WTC11 (cell line): Measurements from ENCODE around the gene S100A8.

Experiments
- ATF2 ChIP-seq: sonication (generic); formaldehyde crosslinking; IDR thresholded peaks from 2 replicates; pipeline ENCODE4 v1.8.1; 2022; ENCODE audit warnings: low read depth, missing genetic modification reagents, borderline replicate concordance
- CREB1 ChIP-seq: sonication (generic); formaldehyde crosslinking; IDR thresholded peaks from 2 replicates; pipeline ENCODE4 v1.8.0; 2023; ENCODE audit warnings: mild to moderate bottlenecking, missing genetic modification reagents
- CTCF ChIP-seq: fragments of 200-600 bp; IDR thresholded peaks from 2 replicates; pipeline ENCODE4 v1.8.0; 2022; ENCODE audit warnings: antibody characterized with exemption
- E2F4 ChIP-seq: sonication (generic); formaldehyde crosslinking; IDR thresholded peaks from 2 replicates; pipeline ENCODE4 v1.8.1; 2022; ENCODE audit warnings: low read depth, mild to moderate bottlenecking, moderate library complexity, missing genetic modification reagents, borderline replicate concordance
- GRHL2 ChIP-seq: fragments of 250-450 bp; sonication (Bioruptor Pico); IDR thresholded peaks from 2 replicates; pipeline ENCODE4 v1.8.0; 2022; ENCODE audit warnings: mild to moderate bottlenecking, moderate library complexity; ENCODE audit not compliant: insufficient replicate concordance, severe bottlenecking
- MXD4 ChIP-seq: fragments of 250-450 bp; sonication (Bioruptor Pico); IDR thresholded peaks from 2 replicates; pipeline ENCODE4 v1.8.0; 2021; ENCODE audit warnings: mild to moderate bottlenecking, moderate library complexity, borderline replicate concordance
- PREB ChIP-seq: sonication (generic); formaldehyde crosslinking; IDR thresholded peaks from 2 replicates; pipeline ENCODE4 v1.8.1; 2022; ENCODE audit warnings: mild to moderate bottlenecking, missing genetic modification reagents, moderate library complexity, borderline replicate concordance
- USF1 ChIP-seq: sonication (generic); formaldehyde crosslinking; IDR thresholded peaks from 2 replicates; pipeline ENCODE4 v1.8.0; 2022; ENCODE audit warnings: mild to moderate bottlenecking, missing genetic modification reagents
- ZNF121 ChIP-seq: sonication (generic); formaldehyde crosslinking; IDR thresholded peaks from 2 replicates; pipeline ENCODE4 v1.8.0; 2023; ENCODE audit warnings: missing genetic modification reagents
- ZNF138 ChIP-seq: sonication (generic); formaldehyde crosslinking; conservative IDR thresholded peaks from 2 replicates; pipeline ENCODE4 v1.8.1; 2022; ENCODE audit warnings: mild to moderate bottlenecking, moderate library complexity, missing genetic modification reagents
- TF ChIP-seq, protein P1 (sequence below): fragments of 250-450 bp; sonication (Bioruptor Pico); conservative IDR thresholded peaks from 2 replicates; pipeline ENCODE4 v1.9.0; 2021; ENCODE audit warnings: mild to moderate bottlenecking

- TF ChIP-seq ATF2 (CRISPR knock-in tag) (no peak), CTCF (no peak), GRHL2 (CRISPR knock-in tag) (no peak), MXD4 (no peak), CREB1 (CRISPR knock-in tag) (no peak), ZNF121 (CRISPR knock-in tag) (no peak), E2F4 (no peak), ZNF138 (CRISPR knock-in tag) (no peak), USF1 (CRISPR knock-in tag) (no peak), PREB (no peak)
- TF ChIP-seq, protein P1, sequence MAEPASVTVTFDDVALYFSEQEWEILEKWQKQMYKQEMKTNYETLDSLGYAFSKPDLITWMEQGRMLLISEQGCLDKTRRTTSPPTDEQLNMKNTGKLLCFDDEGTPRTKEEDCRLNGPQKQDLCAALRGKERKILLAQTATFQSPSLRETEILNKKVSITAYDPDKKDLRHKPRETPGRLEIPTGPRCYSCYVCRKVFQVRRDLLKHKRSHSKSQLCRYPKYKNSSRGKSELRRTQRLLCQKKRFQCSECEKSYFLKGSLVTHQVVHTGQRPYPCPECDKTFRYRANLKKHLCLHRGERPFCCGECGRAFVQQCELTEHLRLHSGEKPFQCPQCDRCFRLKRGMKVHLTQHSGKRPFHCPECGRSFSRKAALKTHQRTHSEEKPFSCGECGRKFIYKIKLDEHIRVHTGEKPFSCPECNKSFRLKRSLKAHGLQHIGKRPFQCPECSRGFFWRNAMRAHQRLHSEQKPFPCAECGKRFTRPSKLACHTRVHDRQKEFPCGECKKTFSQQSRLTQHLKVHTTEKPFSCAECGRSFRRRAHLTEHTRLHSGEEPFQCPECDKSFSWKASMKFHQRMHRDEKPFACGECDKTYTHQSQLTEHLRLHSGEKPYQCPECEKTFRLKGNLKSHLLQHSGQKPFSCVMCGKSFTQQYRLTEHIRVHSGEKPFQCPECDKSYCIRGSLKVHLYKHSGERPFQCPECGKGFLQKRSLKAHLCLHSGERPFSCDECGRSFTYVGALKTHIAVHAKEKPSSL (CRISPR knock-in tag) = no peak
Observed at GRCh38 chr1:153370146-153370545, 20.7 kb downstream of the S100A8 start.
